B cell (primary cell): ENCODE data around the gene SAMD4A. TPM values are rescaled to one million over a fixed set of nuclear protein-coding genes. Genes with fewer than 3 reads are reported as not detected.

Experiments
- ATAC-seq: fragments of 200-7000 bp; cut with Tn5 transposase; one replicate; pipeline ENCODE4 v1.10.0; 2021; ENCODE audit warnings: low read depth, mild to moderate bottlenecking, moderate number of reproducible peaks, moderate library complexity
- CTCF ChIA-PET: fragments of 350-600 bp; sonication (Branson Sonifier 250); formaldehyde crosslinking; loops from one replicate; lab custom pipeline; 2021; ENCODE audit warnings: antibody characterized with exemption, inconsistent platforms; lab: Charles Lee
- POLR2A ChIA-PET: fragments of 350-600 bp; sonication (Branson Sonifier 250); formaldehyde crosslinking; loops from one replicate; lab custom pipeline; 2021; ENCODE audit warnings: antibody characterized with exemption; lab: Charles Lee
- DNase-seq: peaks from one replicate; pipeline ENCODE4 v3.0.0; 2013
- H2AFZ ChIP-seq: 2 replicates; pipeline ENCODE4 v1.6.1; 2012; ENCODE audit warnings: mild to moderate bottlenecking, low read depth, low read length; ENCODE audit not compliant: insufficient read depth, poor library complexity, severe bottlenecking
- H3K27ac ChIP-seq, 2 donors: 1 replicate in 1 of 2; 2 replicates in 1 of 2; pipeline ENCODE4 v1.5.1; 2012 to 2013; ENCODE audit warnings: low read length in 2 of 2, mild to moderate bottlenecking in 2 of 2, moderate library complexity in 1 of 2
- H3K27me3 ChIP-seq, 4 experiments: fragments of 200-600 bp in 1 of 4; sonication (generic) in 1 of 4; replicated peaks in 1 of 4; 1 replicate in 2 of 4; 2 replicates in 2 of 4; pipeline versions ENCODE4 v1.6.1 to v1.7.0; 2013 to 2016; ENCODE audit warnings: low read length in 3 of 4, mild to moderate bottlenecking in 2 of 4, mixed read lengths in 1 of 4, moderate library complexity in 1 of 4; ENCODE audit not compliant: insufficient read depth in 4 of 4, control insufficient read depth in 3 of 4; ENCODE audit errors: control extremely low read depth in 1 of 4
- H3K36me3 ChIP-seq, 2 experiments: replicated peaks in 1 of 2; 1 replicate in 1 of 2; 2 replicates in 1 of 2; pipeline versions ENCODE4 v1.6.1 to v1.7.1; 2013; ENCODE audit warnings: low read length in 1 of 2; ENCODE audit not compliant: insufficient read depth in 2 of 2, control insufficient read depth in 1 of 2; ENCODE audit errors: control extremely low read depth in 1 of 2, extremely low read depth in 1 of 2
- H3K4me1 ChIP-seq, 2 donors: fragments of 200-600 bp in 1 of 2; sonication (generic) in 1 of 2; 1 replicate in 1 of 2; 2 replicates in 1 of 2; pipeline versions ENCODE4 v1.5.1 to v1.6.1; 2013 to 2017; ENCODE audit warnings: low read length in 2 of 2; ENCODE audit not compliant: control insufficient read depth in 2 of 2, insufficient read depth in 2 of 2
- H3K4me2 ChIP-seq: replicated peaks from 2 replicates; pipeline ENCODE3; 2012; ENCODE audit warnings: mild to moderate bottlenecking, low read depth, low read length; ENCODE audit not compliant: poor library complexity, severe bottlenecking
- H3K4me3 ChIP-seq, 5 experiments: fragments of 200-600 bp in 1 of 5; sonication (generic) in 1 of 5; 1 replicate in 3 of 5; 2 replicates in 2 of 5; pipeline versions ENCODE4 v1.5.1 to v1.7.0; 2011 to 2016; ENCODE audit warnings: low read length in 4 of 5, mild to moderate bottlenecking in 4 of 5, low read depth in 2 of 5, control low read depth in 1 of 5, moderate library complexity in 1 of 5; ENCODE audit not compliant: insufficient read depth in 1 of 5; ENCODE audit errors: control extremely low read depth in 1 of 5, extremely low read depth in 1 of 5
- H3K79me2 ChIP-seq: fragments of 200-600 bp; sonication (generic); one replicate; pipeline ENCODE4 v1.6.0; 2016; ENCODE audit warnings: low read length; ENCODE audit not compliant: control insufficient read depth, insufficient read depth
- H3K9ac ChIP-seq: fragments of 200-600 bp; sonication (generic); 2 replicates; pipeline ENCODE4 v1.6.1; 2017; ENCODE audit warnings: mild to moderate bottlenecking, low read length, moderate library complexity
- H3K9me3 ChIP-seq, 3 donors: one replicate each; pipeline versions ENCODE4 v1.6.1 to v1.7.1; 2013; ENCODE audit warnings: low read length in 2 of 3; ENCODE audit not compliant: control insufficient read depth in 2 of 3, insufficient read depth in 1 of 3; ENCODE audit errors: control extremely low read depth in 1 of 3
- H4K20me1 ChIP-seq: 2 replicates; pipeline ENCODE4 v1.6.0; 2012; ENCODE audit warnings: mild to moderate bottlenecking, low read length; ENCODE audit not compliant: insufficient read depth, control insufficient read depth, poor library complexity, severe bottlenecking
- H3K27ac Mint-ChIP-seq: one replicate; pipeline ENCODE4 v1.8.0; 2021; ENCODE audit warnings: mixed read lengths
- H3K27me3 Mint-ChIP-seq: one replicate; pipeline ENCODE4 v1.8.0; 2021; ENCODE audit warnings: mixed read lengths
- H3K4me1 Mint-ChIP-seq: one replicate; pipeline ENCODE4 v1.8.0; 2021; ENCODE audit warnings: mixed read lengths
- H3K4me3 Mint-ChIP-seq: one replicate; pipeline ENCODE4 v1.8.0; 2021; ENCODE audit warnings: mixed read lengths
- H3K9me3 Mint-ChIP-seq: one replicate; pipeline ENCODE4 v1.8.0; 2022; ENCODE audit warnings: mixed read lengths; ENCODE audit not compliant: insufficient read depth
- CTCF ChIP-seq: fragments of 200-600 bp; IDR thresholded peaks from one replicate; pipeline ENCODE4 v1.8.0; 2022; ENCODE audit warnings: antibody characterized with exemption, mild to moderate bottlenecking
- EZH2 ChIP-seq: IDR thresholded peaks from 2 replicates; pipeline ENCODE4 v1.6.1; 2012; ENCODE audit warnings: borderline replicate concordance, low read depth, mild to moderate bottlenecking, moderate library complexity, low read length; ENCODE audit not compliant: insufficient read depth, poor library complexity, severe bottlenecking
- WGBS: methylation state at CpG from one replicate; pipeline ENCODE4 v1.1.5; 2013; ENCODE audit warnings: missing lambda C conversion rate; ENCODE audit not compliant: insufficient coverage; 5-methylcytosine and 5-hydroxymethylcytosine counted together
- intact Hi-C: fragments of 100-400 bp; cut with micrococcal nuclease; formaldehyde crosslinking; loops from one replicate; pipeline ENCODE4 v1.10.0; 2022
- polyA plus RNA-seq: library from polyadenylated mRNA; depleted of rRNA; stranded (reverse); fragments of >200 nt; gene quantifications from 2 replicates; pipeline ENCODE4 v1.2.3, GENCODE V29; 2012
- total RNA-seq, 2 donors: library from RNA; stranded (reverse); fragments of 120-200 nt in 1 of 2; gene quantifications; 1 replicate in 1 of 2; 2 replicates in 1 of 2; pipeline versions ENCODE4 v1.2.3 to v1.2.4, GENCODE V29; 2013 to 2022

The SAMD4A gene
- total and polyA plus RNA-seq, 2 donors (not counting 1 experiment from before 2014, with no cell fraction given), result 5.7 to 13.7 TPM

DNA sequence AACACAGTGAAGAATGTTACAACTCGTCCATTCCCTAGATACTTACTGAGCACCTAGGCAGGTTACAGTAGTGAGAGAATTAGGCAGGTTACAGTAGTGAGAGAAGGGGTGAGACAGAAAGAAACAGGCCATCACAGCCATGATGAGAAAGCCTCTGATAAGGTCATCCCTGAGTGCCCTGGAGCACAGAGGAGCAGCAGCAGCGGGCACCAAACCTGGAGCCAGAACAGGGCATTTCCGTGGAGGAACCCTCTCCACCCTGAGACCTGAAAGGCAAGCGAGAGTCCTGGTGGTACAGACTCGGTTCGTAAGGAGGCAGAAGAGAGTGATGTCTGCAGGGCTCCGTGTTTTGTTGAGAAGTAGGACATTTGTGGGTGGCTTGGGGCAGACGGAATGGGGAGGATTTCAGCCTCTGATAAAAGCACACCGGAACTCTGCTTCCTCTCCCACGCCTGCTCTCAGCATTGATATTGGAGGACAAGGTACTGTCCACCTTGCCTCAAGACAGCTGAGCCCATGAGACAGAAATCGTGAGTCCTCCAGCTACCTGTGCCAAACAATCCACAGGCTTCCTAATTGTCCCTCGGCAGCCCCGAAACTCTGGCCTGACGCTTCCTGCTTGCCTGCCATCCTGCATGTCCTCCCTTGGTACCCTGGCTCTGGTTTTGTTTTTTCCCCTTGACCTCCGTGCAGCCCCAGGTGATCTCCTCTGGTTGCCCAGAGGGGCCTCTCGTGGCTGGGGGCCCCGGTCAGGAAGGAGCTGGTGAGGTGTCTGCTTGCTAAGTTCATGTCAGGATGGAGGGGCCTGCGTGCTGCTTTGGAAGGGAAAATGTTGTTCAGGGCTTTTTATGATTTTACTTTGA, 199.6 kb downstream of the SAMD4A start:
- whole genome bisulfite sequencing, result 68% methylated on average over 17 of the region's 18 CpGs
- intact Hi-C loops, result no loop called here
- H3K9me3 Mint-ChIP-seq, result no peaks in the 10 kb centered on the region
- Histone ChIP-seq H2AFZ (no peak overlapping the region), H3K79me2 (no peaks in the 10 kb centered on the region), H3K36me3 (peaks cover 0 to 9% of the 10 kb centered on the region in 2 experiments), H4K20me1 (no peaks in the 10 kb centered on the region), H3K4me2 (no peak overlapping the region), H3K4me1 (no peaks in the 10 kb centered on the region), H3K27ac (no peak overlapping the region), H3K9ac (no peak overlapping the region), H3K4me3 (no peak overlapping the region), H3K9me3 (no peaks in the 10 kb centered on the region), H3K27me3 (no peaks in the 10 kb centered on the region)
- H3K27ac Mint-ChIP-seq, result no peak overlapping the region
- ATAC-seq, result no peak
- TF ChIP-seq CTCF (no peak), EZH2 (no peak)
- POLR2A ChIA-PET, result no interaction called here
- no peak overlapping the region for H3K4me3 Mint-ChIP-seq
- H3K27me3 Mint-ChIP-seq, result no peaks in the 10 kb centered on the region
- H3K4me1 Mint-ChIP-seq, result no peaks in the 10 kb centered on the region
- no peak for DNase-seq
- CTCF ChIA-PET, result no interaction called here

- H3K36me3 ChIP-seq, result peaks cover 0 to 9% of the 10 kb centered on the region in 2 experiments
- WGBS, result 84% methylated on average over 5 of the region's 10 CpGs
- H3K79me2 ChIP-seq, result no peaks in the 10 kb centered on the region
- H3K27ac ChIP-seq, result no peak overlapping the region
- no peak overlapping the region for H3K4me3 ChIP-seq
- ChIA-PET CTCF (no interaction called here), POLR2A (no interaction called here)
- no peaks in the 10 kb centered on the region for H3K27me3 Mint-ChIP-seq
- no peak for TF ChIP-seq CTCF
- TF ChIP-seq EZH2, result no peak
- H2AFZ ChIP-seq, result no peak overlapping the region
- H3K27me3 ChIP-seq, result no peaks in the 10 kb centered on the region
- ATAC-seq, result no peak
- no peaks in the 10 kb centered on the region for H3K9me3 Mint-ChIP-seq
- no peaks in the 10 kb centered on the region for H3K4me1 Mint-ChIP-seq
- no peaks in the 10 kb centered on the region for H3K4me1 ChIP-seq
- DNase-seq, result no peak
- H3K4me3 Mint-ChIP-seq, result no peak overlapping the region
- H4K20me1 ChIP-seq, result no peaks in the 10 kb centered on the region
- H3K9me3 ChIP-seq, result no peaks in the 10 kb centered on the region
- intact Hi-C loops, result no loop called here
- no peak overlapping the region for H3K9ac ChIP-seq
- H3K27ac Mint-ChIP-seq, result no peak overlapping the region
- no peak overlapping the region for H3K4me2 ChIP-seq
These were observed 200.2 kb downstream of the SAMD4A start for GRCh38 chr14:54767139-54767431.
